Activated T-helper 1 cell treated with anti-CD3 and anti-CD28 coated beads, Interleukin-12 subunit alpha, Interleukin-12 subunit beta, Interleukin-2, Interleukin-4 antibody, amounts not matched to agents 30 ng/mL and 10 ng/mL and 1 ng/mL, durations not matched to agents 14 hours and 24 hours and 36 hours (primary cell): ENCODE measurements around the gene DCDC2B. TPM values are rescaled to one million over a fixed set of nuclear protein-coding genes. Genes with fewer than 3 reads are reported as not detected.

Experiments
- DNase-seq: peaks from one replicate; pipeline ENCODE4 v3.0.0; 2021; ENCODE audit warnings: low spot score
- H3K27ac Mint-ChIP-seq: one replicate; pipeline ENCODE4 v1.8.0; 2021; ENCODE audit warnings: mild to moderate bottlenecking, mixed read lengths
- H3K27me3 Mint-ChIP-seq: one replicate; pipeline ENCODE4 v1.8.0; 2022; ENCODE audit warnings: mild to moderate bottlenecking, moderate library complexity, mixed read lengths; ENCODE audit not compliant: insufficient read depth
- H3K36me3 Mint-ChIP-seq: one replicate; pipeline ENCODE4 v1.8.0; 2021; ENCODE audit warnings: low read depth, mixed read lengths
- H3K4me1 Mint-ChIP-seq: one replicate; pipeline ENCODE4 v1.8.0; 2021; ENCODE audit warnings: low read depth, mixed read lengths
- H3K4me3 Mint-ChIP-seq: one replicate; pipeline ENCODE4 v1.8.0; 2021; ENCODE audit warnings: mild to moderate bottlenecking, moderate library complexity, mixed read lengths
- H3K9me3 Mint-ChIP-seq: one replicate; pipeline ENCODE4 v1.8.0; 2021; ENCODE audit warnings: mixed read lengths
- intact Hi-C: fragments of 100-400 bp; cut with micrococcal nuclease; formaldehyde crosslinking; loops from one replicate; pipeline ENCODE4 v1.15.1; 2024
- total RNA-seq: library from RNA; stranded (reverse); gene quantifications from 2 replicates; pipeline ENCODE4 v1.2.3, GENCODE V29; 2022

Gene DCDC2B
- total RNA-seq, 1 donor from 2014 or later = not detected

- Mint-ChIP-seq H3K4me1 (peaks cover 82% of the 10 kb centered on the region), H3K36me3 (peaks cover 39% of the 10 kb centered on the region), H3K4me3 (no peak overlapping the region), H3K27ac (peak overlapping the region; percentile 18), H3K27me3 (no peaks in the 10 kb centered on the region), H3K9me3 (no peaks in the 10 kb centered on the region)
- no peak for DNase-seq
- intact Hi-C loops = no loop called here
Measured at GRCh38 chr1:32199043-32199716, 9.7 kb upstream of the DCDC2B start.

- Mint-ChIP-seq H3K36me3 (peaks cover 34% of the 10 kb centered on the region), H3K27me3 (no peaks in the 10 kb centered on the region), H3K4me1 (peaks cover 76% of the 10 kb centered on the region), H3K4me3 (peak overlapping the region; percentile 92), H3K9me3 (no peaks in the 10 kb centered on the region), H3K27ac (peak overlapping the region; percentile 97)
- DNase-seq = no peak
- intact Hi-C loops = loop anchor here (1.0 to 2.0 kb wide), 4 partner anchors 13 to 195 kb away; partner anchors contain the start of genes BSDC1, HDAC1 and KPNA6
Measured at GRCh38 chr1:32199717-32200072, 9.2 kb upstream of the DCDC2B start.

- Mint-ChIP-seq H3K27ac (peak within 1 kb of the TSS; percentile 97), H3K4me3 (peak within 1 kb of the TSS; percentile 92), H3K27me3 (no peaks in the 10 kb centered on the region), H3K9me3 (no peaks in the 10 kb centered on the region), H3K36me3 (peaks cover 29% of the 10 kb centered on the region), H3K4me1 (peaks cover 69% of the 10 kb centered on the region)
- intact Hi-C loops = loop anchor here (1.0 to 2.0 kb wide), 7 partner anchors 14 to 194 kb away; partner anchors contain the start of genes BSDC1, EIF3I, HDAC1 and KPNA6
- peak; percentile 55 for DNase-seq
Measured at GRCh38 chr1:32200226-32201010, 8.5 kb upstream of the DCDC2B start, which contains the start of gene CCDC28B. Gene CCDC28B (plus strand): TSS chr1:32200595. CDS start chr1:32201936, 1,341 bp downstream.

- H3K4me1 Mint-ChIP-seq = peaks cover 65% of the 10 kb centered on the region
- peaks cover 25% of the 10 kb centered on the region for H3K36me3 Mint-ChIP-seq
- intact Hi-C loops = loop anchor here (1.0 to 2.0 kb wide), 4 partner anchors 21 to 128 kb away; partner anchors contain the start of genes EIF3I, KPNA6, TMEM234 and TXLNA
- peak overlapping the region; percentile 97 for H3K27ac Mint-ChIP-seq
- no peaks in the 10 kb centered on the region for H3K9me3 Mint-ChIP-seq
- no peaks in the 10 kb centered on the region for H3K27me3 Mint-ChIP-seq
- H3K4me3 Mint-ChIP-seq = peak overlapping the region; percentile 92
- peak; percentile 72 for DNase-seq
Measured at GRCh38 chr1:32201011-32201855, 7.7 kb upstream of the DCDC2B start.

- Mint-ChIP-seq H3K27ac (no peak overlapping the region), H3K4me3 (peak overlapping the region; percentile 58), H3K36me3 (peaks cover 13% of the 10 kb centered on the region), H3K4me1 (peaks cover 44% of the 10 kb centered on the region), H3K27me3 (no peaks in the 10 kb centered on the region), H3K9me3 (no peaks in the 10 kb centered on the region)
- DNase-seq = no peak
- intact Hi-C loops = loop anchor here (1.0 kb wide), 3 partner anchors 46 to 189 kb away; partner anchors contain the start of genes BSDC1, HDAC1 and LCK
Measured at GRCh38 chr1:32204943-32205361, 3.9 kb upstream of the DCDC2B start.

GRCh38 chr1:32205401-32206370 is 3.2 kb upstream of the DCDC2B start, which contains the start of gene IQCC:
Gene IQCC (plus strand): TSS chr1:32205671. CDS start chr1:32205682, 11 bp downstream.
- DNase-seq = peak; percentile 83
- no peaks in the 10 kb centered on the region for H3K27me3 Mint-ChIP-seq
- H3K4me3 Mint-ChIP-seq = peak within 1 kb of the TSS; percentile 90
- peaks cover 9% of the 10 kb centered on the region for H3K36me3 Mint-ChIP-seq
- H3K4me1 Mint-ChIP-seq = peaks cover 38% of the 10 kb centered on the region
- peak within 1 kb of the TSS; percentile 80 for H3K27ac Mint-ChIP-seq
- intact Hi-C loops = loop anchor here (1.0 kb wide), 3 partner anchors 46 to 189 kb away; partner anchors contain the start of genes BSDC1, HDAC1 and LCK
- H3K9me3 Mint-ChIP-seq = no peaks in the 10 kb centered on the region

GRCh38 chr1:32208469-32208868 is 420 bp upstream of the DCDC2B start:
- H3K4me1 Mint-ChIP-seq = peaks cover 19% of the 10 kb centered on the region
- H3K36me3 Mint-ChIP-seq = peaks cover 5% of the 10 kb centered on the region
- H3K27ac Mint-ChIP-seq = no peak overlapping the region
- no peak overlapping the region for H3K4me3 Mint-ChIP-seq
- intact Hi-C loops = no loop called here
- H3K9me3 Mint-ChIP-seq = no peaks in the 10 kb centered on the region
- DNase-seq = no peak
- no peaks in the 10 kb centered on the region for H3K27me3 Mint-ChIP-seq

- no peak overlapping the region for H3K4me3 Mint-ChIP-seq
- no peaks in the 10 kb centered on the region for H3K9me3 Mint-ChIP-seq
- DNase-seq = peak; percentile 35
- peaks cover 6% of the 10 kb centered on the region for H3K36me3 Mint-ChIP-seq
- H3K27ac Mint-ChIP-seq = no peak overlapping the region
- intact Hi-C loops = loop anchor here (1.0 kb wide), 3 partner anchors 32 to 198 kb away; no protein-coding TSS in a partner anchor
- H3K27me3 Mint-ChIP-seq = no peaks in the 10 kb centered on the region
- H3K4me1 Mint-ChIP-seq = peaks cover 17% of the 10 kb centered on the region
Measured at GRCh38 chr1:32215629-32216480, 7.0 kb downstream of the DCDC2B start.

- Mint-ChIP-seq H3K27me3 (no peaks in the 10 kb centered on the region), H3K9me3 (no peaks in the 10 kb centered on the region), H3K4me1 (peaks cover 24% of the 10 kb centered on the region), H3K4me3 (no peak overlapping the region), H3K36me3 (peaks cover 6% of the 10 kb centered on the region), H3K27ac (no peak overlapping the region)
- intact Hi-C loops = no loop called here
- DNase-seq = no peak
Measured at GRCh38 chr1:32216566-32216965, 7.7 kb downstream of the DCDC2B start.

GRCh38 chr1:32219022-32219421 is 10.1 kb downstream of the DCDC2B start:
- Mint-ChIP-seq H3K9me3 (no peaks in the 10 kb centered on the region), H3K27ac (no peak overlapping the region), H3K27me3 (no peaks in the 10 kb centered on the region)

More at GRCh38 chr1:32219022-32219421, 10.1 kb downstream of the DCDC2B start:
- peaks cover 13% of the 10 kb centered on the region for H3K36me3 Mint-ChIP-seq
- DNase-seq = no peak
- H3K4me1 Mint-ChIP-seq = peaks cover 35% of the 10 kb centered on the region
- H3K4me3 Mint-ChIP-seq = no peak overlapping the region
- intact Hi-C loops = no loop called here
